LNCAP (cell line): Measurements from ENCODE around the gene RETNLB.

Experiments
- TF ChIP-seq, protein P1 (sequence below): fragments of 450-650 bp; IDR thresholded peaks from 2 replicates; pipeline ENCODE4 v1.5.1; 2017; ENCODE audit warnings: mild to moderate bottlenecking

Gene RETNLB, protein sequence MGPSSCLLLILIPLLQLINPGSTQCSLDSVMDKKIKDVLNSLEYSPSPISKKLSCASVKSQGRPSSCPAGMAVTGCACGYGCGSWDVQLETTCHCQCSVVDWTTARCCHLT

DNA sequence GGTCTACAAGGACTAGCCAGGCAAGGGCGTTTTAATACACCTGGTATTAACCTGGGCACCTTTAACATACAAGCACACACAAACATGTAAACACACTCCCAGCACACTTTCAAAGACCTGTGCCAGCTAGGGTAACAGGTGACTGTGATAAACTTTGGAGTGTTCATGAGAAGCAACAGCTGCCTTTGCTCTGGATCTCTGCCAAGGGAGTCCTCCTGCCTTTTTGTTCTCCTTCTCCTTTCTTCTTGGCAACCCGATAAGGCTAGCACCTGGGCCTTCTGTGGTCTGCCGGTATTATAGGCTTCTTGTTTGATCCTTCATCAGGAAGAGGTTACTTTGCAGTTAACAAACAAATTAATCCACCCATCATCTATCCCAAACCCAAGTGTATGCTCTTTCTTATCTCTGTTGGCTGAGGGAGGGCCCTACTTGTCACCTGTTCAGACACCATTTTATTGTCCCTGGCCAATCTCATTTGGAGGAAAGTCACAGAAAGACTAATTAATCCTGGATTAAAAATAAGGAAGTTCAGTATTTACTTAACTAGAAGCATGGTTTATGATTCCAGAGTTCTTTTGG, at the start of gene RETNLB:
Gene RETNLB, minus strand, starts transcription at position 7 of the 579 bp plus-strand sequence. CDS start 225 bp downstream, outside the sequence.
- TF ChIP-seq, protein P1, sequence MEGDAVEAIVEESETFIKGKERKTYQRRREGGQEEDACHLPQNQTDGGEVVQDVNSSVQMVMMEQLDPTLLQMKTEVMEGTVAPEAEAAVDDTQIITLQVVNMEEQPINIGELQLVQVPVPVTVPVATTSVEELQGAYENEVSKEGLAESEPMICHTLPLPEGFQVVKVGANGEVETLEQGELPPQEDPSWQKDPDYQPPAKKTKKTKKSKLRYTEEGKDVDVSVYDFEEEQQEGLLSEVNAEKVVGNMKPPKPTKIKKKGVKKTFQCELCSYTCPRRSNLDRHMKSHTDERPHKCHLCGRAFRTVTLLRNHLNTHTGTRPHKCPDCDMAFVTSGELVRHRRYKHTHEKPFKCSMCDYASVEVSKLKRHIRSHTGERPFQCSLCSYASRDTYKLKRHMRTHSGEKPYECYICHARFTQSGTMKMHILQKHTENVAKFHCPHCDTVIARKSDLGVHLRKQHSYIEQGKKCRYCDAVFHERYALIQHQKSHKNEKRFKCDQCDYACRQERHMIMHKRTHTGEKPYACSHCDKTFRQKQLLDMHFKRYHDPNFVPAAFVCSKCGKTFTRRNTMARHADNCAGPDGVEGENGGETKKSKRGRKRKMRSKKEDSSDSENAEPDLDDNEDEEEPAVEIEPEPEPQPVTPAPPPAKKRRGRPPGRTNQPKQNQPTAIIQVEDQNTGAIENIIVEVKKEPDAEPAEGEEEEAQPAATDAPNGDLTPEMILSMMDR = no peak

DNA sequence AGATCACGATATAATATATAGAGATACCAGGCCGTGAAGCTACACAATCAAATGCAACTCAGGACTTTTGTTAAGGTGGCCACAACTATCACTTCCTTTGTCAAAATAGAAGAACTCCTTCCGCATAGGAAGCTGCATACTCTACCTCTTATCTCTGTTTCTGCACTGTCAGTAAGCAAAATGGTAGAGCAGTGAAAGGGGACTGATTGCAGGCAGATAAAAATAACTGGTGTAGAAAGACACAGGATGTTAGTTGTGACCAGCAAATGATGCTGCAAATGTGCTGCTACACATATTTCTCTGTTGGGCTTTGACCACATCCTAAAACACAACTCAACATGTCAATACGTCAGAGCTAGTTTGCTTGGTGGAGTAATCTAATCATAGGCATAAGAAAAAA, 49.1 kb upstream of the RETNLB start:
- TF ChIP-seq, protein P1 = no peak

DNA sequence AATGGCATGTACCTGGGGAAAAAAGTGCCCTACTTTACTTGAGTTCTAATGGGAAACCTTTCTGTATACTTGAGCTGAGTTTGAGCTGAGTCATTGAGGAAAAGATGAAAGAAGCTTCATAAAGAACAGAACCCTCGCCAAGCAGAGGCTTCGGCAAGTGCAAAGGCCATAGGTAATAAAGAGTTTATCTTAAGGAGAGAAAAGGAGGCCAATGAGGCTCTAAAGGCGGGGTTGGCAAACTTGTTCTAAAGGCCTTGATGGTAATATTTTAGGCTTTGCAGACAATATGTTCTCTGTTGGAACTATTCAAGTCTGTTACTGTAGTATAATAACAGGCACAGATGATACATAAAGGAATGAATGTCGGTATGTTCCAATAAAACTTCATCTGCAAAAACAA, 47.8 kb upstream of the RETNLB start:
- TF ChIP-seq, protein P1 = no peak

DNA sequence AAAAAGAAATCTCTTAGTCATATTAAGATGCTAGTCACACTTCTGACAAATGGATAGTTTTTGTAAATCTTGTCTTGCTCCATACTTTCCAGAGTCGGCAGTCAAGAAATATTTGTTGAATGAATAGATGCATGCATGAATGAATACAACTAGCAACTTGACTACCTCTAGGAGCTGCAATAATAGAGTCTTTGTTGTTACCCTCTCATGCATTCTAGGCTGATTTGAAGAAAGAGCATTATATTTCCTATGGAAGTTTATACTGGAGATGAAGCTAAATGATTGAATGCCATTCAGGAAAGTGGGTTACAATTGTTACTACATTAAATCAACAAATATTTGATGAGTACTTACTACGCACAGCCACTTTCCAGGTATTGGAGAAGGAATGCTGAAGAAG, 47.2 kb upstream of the RETNLB start:
- TF ChIP-seq, protein P1 = no peak

DNA sequence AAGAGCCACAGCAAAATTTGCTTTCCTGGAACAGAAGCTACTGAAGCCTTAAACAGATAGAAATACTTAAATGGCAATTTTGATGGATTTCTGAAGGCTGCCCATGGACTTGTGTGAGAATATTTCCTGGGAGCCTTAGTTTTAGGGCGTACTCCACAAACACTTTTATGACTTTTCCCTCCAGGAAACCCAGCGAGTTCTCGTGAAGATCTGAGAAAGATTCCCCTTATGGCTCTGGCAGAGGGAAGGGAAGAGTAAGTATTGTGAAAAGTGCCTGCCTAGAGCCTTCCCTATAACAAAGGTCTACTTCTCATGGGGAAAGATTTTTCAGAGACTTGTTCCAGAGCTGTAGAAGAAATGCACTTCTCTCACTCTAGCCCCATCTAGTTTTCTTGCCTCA, 34.3 kb upstream of the RETNLB start:
- TF ChIP-seq, protein P1 = no peak

DNA sequence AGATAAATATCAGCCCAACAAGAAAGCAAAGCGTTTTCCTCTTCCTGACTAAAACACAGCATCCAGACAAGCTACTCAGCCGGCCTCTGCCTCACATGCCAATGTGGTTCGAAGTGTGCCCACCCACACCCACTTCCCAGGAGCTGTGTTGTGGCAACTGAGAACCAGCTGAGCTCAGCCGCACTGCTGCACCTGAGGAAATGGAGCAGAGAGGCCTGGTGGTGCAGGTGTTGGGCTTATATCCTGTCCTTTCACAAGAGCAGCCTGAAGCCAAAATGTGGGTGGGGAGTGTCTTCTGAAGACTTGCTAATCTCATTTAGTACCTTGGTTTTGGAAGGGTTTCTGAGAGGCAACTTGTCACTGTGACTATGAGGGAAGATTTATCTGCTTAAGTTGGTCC, 23.0 kb upstream of the RETNLB start:
- TF ChIP-seq, protein P1 = no peak

DNA sequence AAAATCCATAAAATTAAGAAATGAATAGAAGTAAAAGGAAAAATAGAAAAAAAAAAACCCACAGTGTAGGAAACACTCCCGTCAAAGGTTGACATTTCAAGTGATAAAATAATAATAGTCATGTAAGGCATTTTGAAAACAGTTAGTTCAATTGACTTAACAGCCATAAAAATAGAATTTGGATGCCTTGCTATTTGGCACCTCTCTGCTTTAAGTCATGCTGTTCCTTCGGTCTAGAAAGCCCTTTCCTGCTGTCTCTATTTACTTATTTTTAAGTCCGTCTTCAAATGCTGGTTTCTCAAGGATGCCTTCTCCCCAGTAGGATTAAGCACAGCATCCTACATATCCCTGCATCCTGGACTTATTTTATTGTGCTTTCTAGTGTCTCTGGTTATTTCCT, 22.3 kb upstream of the RETNLB start:
- TF ChIP-seq, protein P1 = no peak

DNA sequence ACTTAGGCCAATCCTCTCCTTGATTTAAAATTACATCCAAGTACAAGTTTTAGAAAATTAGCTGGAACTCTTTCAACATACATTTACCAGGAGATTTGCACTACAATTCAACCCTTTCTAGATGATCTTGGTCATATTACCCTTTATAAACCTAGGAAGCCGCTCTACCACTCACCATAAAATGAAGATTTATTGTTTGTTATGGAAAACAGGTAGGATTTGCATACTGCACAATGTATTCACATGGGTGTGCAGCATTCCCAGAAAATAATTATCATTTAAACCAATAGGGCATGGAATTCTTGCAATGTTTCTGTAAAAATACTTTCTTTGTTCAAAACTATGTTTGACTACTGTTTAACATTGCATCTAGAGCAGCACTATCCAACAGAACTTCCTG, 18.4 kb upstream of the RETNLB start:
- TF ChIP-seq, protein P1 = no peak
